DOHH2 (cell line): ENCODE measurements around the gene RCAN2.

Experiments used
- H3F3A ChIP-seq: fragments of 200-600 bp; sonication (generic), shearing (Covaris generic); 2 replicates; pipeline ENCODE4 v1.6.0; 2016; ENCODE audit warnings: antibody characterized with exemption, mild to moderate bottlenecking; ENCODE audit not compliant: control insufficient read depth, insufficient read depth
- H3K27ac ChIP-seq: fragments of 200-600 bp; sonication (generic); 2 replicates; pipeline ENCODE4 v1.5.1; 2014; ENCODE audit warnings: low read depth, mild to moderate bottlenecking, low read length, moderate library complexity
- H3K27me3 ChIP-seq: fragments of 200-600 bp; sonication (generic); 2 replicates; pipeline ENCODE4 v1.6.1; 2014; ENCODE audit warnings: mild to moderate bottlenecking, low read length, mixed read lengths; ENCODE audit not compliant: control insufficient read depth
- H3K36me3 ChIP-seq: fragments of 200-600 bp; sonication (generic); 2 replicates; pipeline ENCODE4 v1.6.1; 2014; ENCODE audit warnings: mild to moderate bottlenecking, low read length, moderate library complexity, mixed read lengths; ENCODE audit not compliant: control insufficient read depth
- H3K4me1 ChIP-seq: fragments of 200-600 bp; sonication (generic); 2 replicates; pipeline ENCODE4 v1.6.1; 2014; ENCODE audit warnings: mild to moderate bottlenecking, low read length, mixed read lengths; ENCODE audit not compliant: control insufficient read depth
- H3K4me2 ChIP-seq: fragments of 200-600 bp; sonication (generic); 2 replicates; pipeline ENCODE4 v1.6.0; 2014; ENCODE audit warnings: mild to moderate bottlenecking, low read length, moderate library complexity
- H3K4me3 ChIP-seq: fragments of 200-600 bp; sonication (generic); 2 replicates; pipeline ENCODE4 v1.5.1; 2014; ENCODE audit warnings: mild to moderate bottlenecking, low read length, mixed read lengths
- H3K79me2 ChIP-seq: fragments of 200-600 bp; sonication (generic); 2 replicates; pipeline ENCODE4 v1.6.1; 2014; ENCODE audit warnings: mild to moderate bottlenecking, low read length, mixed read lengths; ENCODE audit not compliant: control insufficient read depth
- H3K9me2 ChIP-seq: fragments of 200-600 bp; sonication (generic); replicated peaks from 2 replicates; pipeline ENCODE4 v1.6.1; 2014; ENCODE audit warnings: mild to moderate bottlenecking, low read length, mixed read lengths; ENCODE audit not compliant: control insufficient read depth
- H3K9me3 ChIP-seq: fragments of 200-600 bp; sonication (generic); 2 replicates; pipeline ENCODE4 v1.6.1; 2014; ENCODE audit warnings: antibody characterized with exemption, low read length, mixed read lengths; ENCODE audit not compliant: control insufficient read depth, insufficient read depth
- H4K20me1 ChIP-seq: fragments of 200-600 bp; sonication (generic); 2 replicates; pipeline ENCODE4 v1.6.0; 2014; ENCODE audit warnings: low read depth, mild to moderate bottlenecking, antibody characterized with exemption, low read length, moderate library complexity; ENCODE audit not compliant: control insufficient read depth, insufficient read depth
- CTCF ChIP-seq: fragments of 200-600 bp; sonication (generic); IDR thresholded peaks from one replicate; pipeline ENCODE4 v1.5.1; 2014; ENCODE audit warnings: antibody characterized with exemption, mild to moderate bottlenecking, low read depth, low read length; ENCODE audit not compliant: poor library complexity, severe bottlenecking
- EZH2phosphoT487 ChIP-seq: fragments of 200-600 bp; sonication (generic); IDR thresholded peaks from 2 replicates; pipeline ENCODE4 v1.6.1; 2017; ENCODE audit warnings: borderline replicate concordance, mild to moderate bottlenecking, antibody characterized with exemption, low read length, moderate library complexity, mixed read lengths

Gene RCAN2

GRCh38 chr6:46305833-46306232, 185.4 kb downstream of the RCAN2 start:
- no peaks in the 10 kb centered on the region for H4K20me1 ChIP-seq
- no peaks in the 10 kb centered on the region for H3K9me3 ChIP-seq
- H3F3A ChIP-seq: no peaks in the 10 kb centered on the region
- no peak overlapping the region for H3K27ac ChIP-seq
- no peaks in the 10 kb centered on the region for H3K36me3 ChIP-seq
- H3K4me3 ChIP-seq: no peak overlapping the region
- TF ChIP-seq EZH2phosphoT487 (no peak), CTCF (no peak)
- H3K4me2 ChIP-seq: no peak overlapping the region
- no peaks in the 10 kb centered on the region for H3K79me2 ChIP-seq
- no peaks in the 10 kb centered on the region for H3K27me3 ChIP-seq
- no peaks in the 10 kb centered on the region for H3K9me2 ChIP-seq
- H3K4me1 ChIP-seq: no peaks in the 10 kb centered on the region

GRCh38 chr6:46305236-46305635, 186.0 kb downstream of the RCAN2 start:
- no peak overlapping the region for H3K4me3 ChIP-seq
- TF ChIP-seq EZH2phosphoT487 (no peak), CTCF (no peak)
- H3K9me2 ChIP-seq: no peaks in the 10 kb centered on the region
- H3K79me2 ChIP-seq: no peaks in the 10 kb centered on the region
- no peaks in the 10 kb centered on the region for H4K20me1 ChIP-seq
- H3K27me3 ChIP-seq: no peaks in the 10 kb centered on the region
- H3K9me3 ChIP-seq: no peaks in the 10 kb centered on the region
- no peak overlapping the region for H3K27ac ChIP-seq
- H3F3A ChIP-seq: no peaks in the 10 kb centered on the region
- no peak overlapping the region for H3K4me2 ChIP-seq
- H3K36me3 ChIP-seq: no peaks in the 10 kb centered on the region
- H3K4me1 ChIP-seq: no peaks in the 10 kb centered on the region

- no peaks in the 10 kb centered on the region for H3K27me3 ChIP-seq
- no peak overlapping the region for H3K4me3 ChIP-seq
- TF ChIP-seq CTCF (no peak), EZH2phosphoT487 (no peak)
- no peak overlapping the region for H3K27ac ChIP-seq
- H3K79me2 ChIP-seq: no peaks in the 10 kb centered on the region
- no peaks in the 10 kb centered on the region for H3K9me2 ChIP-seq
- H3F3A ChIP-seq: no peaks in the 10 kb centered on the region
- H4K20me1 ChIP-seq: no peaks in the 10 kb centered on the region
- no peak overlapping the region for H3K4me2 ChIP-seq
- H3K9me3 ChIP-seq: no peaks in the 10 kb centered on the region
- no peaks in the 10 kb centered on the region for H3K4me1 ChIP-seq
- H3K36me3 ChIP-seq: no peaks in the 10 kb centered on the region
These were observed 188.4 kb downstream of the RCAN2 start for GRCh38 chr6:46302816-46303215.

GRCh38 chr6:46302176-46302575, 189.1 kb downstream of the RCAN2 start:
- Histone ChIP-seq H3K9me2 (no peaks in the 10 kb centered on the region), H3F3A (no peaks in the 10 kb centered on the region), H3K4me1 (no peaks in the 10 kb centered on the region), H3K27ac (no peak overlapping the region), H3K9me3 (no peaks in the 10 kb centered on the region), H3K4me3 (no peak overlapping the region), H4K20me1 (no peaks in the 10 kb centered on the region), H3K36me3 (no peaks in the 10 kb centered on the region), H3K27me3 (no peaks in the 10 kb centered on the region), H3K79me2 (no peaks in the 10 kb centered on the region), H3K4me2 (no peak overlapping the region)
- TF ChIP-seq EZH2phosphoT487: no peak
- no peak for TF ChIP-seq CTCF
